ENCODE results near the gene KCNQ1OT1. TPM values are rescaled to one million over a fixed set of nuclear protein-coding genes. Genes with fewer than 3 reads are reported as not detected.

KCNQ1OT1 gene
- total RNA-seq, 1 experiment from 2014 or later, result 1.3 TPM

GRCh38 chr11:2707736-2708135, 7.9 kb upstream of the KCNQ1OT1 start:
- intact Hi-C loops (cut with micrococcal nuclease; ENCODE audit: unreplicated experiment), result no loop called here
- CTCF ChIA-PET, result no interaction called here

GRCh38 chr11:2706321-2706720, 6.5 kb upstream of the KCNQ1OT1 start:
- peaks cover 19% of the 10 kb centered on the region for H3K27me3 Mint-ChIP-seq (ENCODE audit: unreplicated experiment)
- intact Hi-C loops (cut with micrococcal nuclease; ENCODE audit: unreplicated experiment), result no loop called here
- BruUV-seq (replicated peaks), result no TSS peak
- no peaks in the 10 kb centered on the region for H3K36me3 Mint-ChIP-seq (ENCODE audit: insufficient read depth, unreplicated experiment)
- no peak for TF ChIP-seq CTCF (IDR thresholded peaks at IDR 0.05; ENCODE audit: unreplicated experiment)
- CTCF ChIA-PET, result no interaction called here
- no peak overlapping the region for H3K27ac Mint-ChIP-seq (ENCODE audit: unreplicated experiment)
- no peaks in the 10 kb centered on the region for H3K9me3 Mint-ChIP-seq (ENCODE audit: low read depth, unreplicated experiment)
- no peak overlapping the region for H3K4me3 Mint-ChIP-seq (ENCODE audit: low read depth, unreplicated experiment)
- no peak for DNase-seq
- no peaks in the 10 kb centered on the region for H3K4me1 Mint-ChIP-seq (ENCODE audit: low read depth, unreplicated experiment)

More at GRCh38 chr11:2707736-2708135, 7.9 kb upstream of the KCNQ1OT1 start:
- Mint-ChIP-seq H3K9me3 (ENCODE audit: low read depth, unreplicated experiment) (no peaks in the 10 kb centered on the region), H3K4me1 (ENCODE audit: low read depth, unreplicated experiment) (no peaks in the 10 kb centered on the region), H3K27ac (ENCODE audit: unreplicated experiment) (no peak overlapping the region), H3K36me3 (ENCODE audit: insufficient read depth, unreplicated experiment) (no peaks in the 10 kb centered on the region), H3K4me3 (ENCODE audit: low read depth, unreplicated experiment) (no peak overlapping the region), H3K27me3 (ENCODE audit: unreplicated experiment) (peaks cover 34% of the 10 kb centered on the region)
- BruUV-seq (replicated peaks), result no TSS peak
- TF ChIP-seq CTCF (IDR thresholded peaks at IDR 0.05; ENCODE audit: unreplicated experiment), result no peak
- DNase-seq, result no peak

- Mint-ChIP-seq H3K4me1 (ENCODE audit: low read depth, unreplicated experiment) (no peaks in the 10 kb centered on the region), H3K36me3 (ENCODE audit: insufficient read depth, unreplicated experiment) (peaks cover 3% of the 10 kb centered on the region), H3K27me3 (ENCODE audit: unreplicated experiment) (peaks cover 12% of the 10 kb centered on the region), H3K4me3 (ENCODE audit: low read depth, unreplicated experiment) (no peak overlapping the region), H3K9me3 (ENCODE audit: low read depth, unreplicated experiment) (no peaks in the 10 kb centered on the region), H3K27ac (ENCODE audit: unreplicated experiment) (no peak overlapping the region)
- DNase-seq, result no peak
- intact Hi-C loops (cut with micrococcal nuclease; ENCODE audit: unreplicated experiment), result no loop called here
- CTCF ChIA-PET, result no interaction called here
- TF ChIP-seq CTCF (IDR thresholded peaks at IDR 0.05; ENCODE audit: unreplicated experiment), result no peak
- BruUV-seq (replicated peaks), result no TSS peak
Measured at GRCh38 chr11:2704896-2705606, 5.3 kb upstream of the KCNQ1OT1 start.

GRCh38 chr11:2704356-2704755, 4.6 kb upstream of the KCNQ1OT1 start:
- peaks cover 10% of the 10 kb centered on the region for H3K36me3 Mint-ChIP-seq (ENCODE audit: insufficient read depth, unreplicated experiment)
- no peak for TF ChIP-seq CTCF (IDR thresholded peaks at IDR 0.05; ENCODE audit: unreplicated experiment)
- DNase-seq, result no peak
- CTCF ChIA-PET, result no interaction called here
- H3K4me1 Mint-ChIP-seq (ENCODE audit: low read depth, unreplicated experiment), result no peaks in the 10 kb centered on the region
- no peaks in the 10 kb centered on the region for H3K9me3 Mint-ChIP-seq (ENCODE audit: low read depth, unreplicated experiment)
- BruUV-seq (replicated peaks), result no TSS peak
- H3K27me3 Mint-ChIP-seq (ENCODE audit: unreplicated experiment), result peaks cover 5% of the 10 kb centered on the region
- H3K4me3 Mint-ChIP-seq (ENCODE audit: low read depth, unreplicated experiment), result no peak overlapping the region
- H3K27ac Mint-ChIP-seq (ENCODE audit: unreplicated experiment), result no peak overlapping the region
- intact Hi-C loops (cut with micrococcal nuclease; ENCODE audit: unreplicated experiment), result no loop called here

Measured in Calu3 (cell line).